Measurements from ENCODE around the gene TJP1.

GRCh38 chr15:29832709-29833108, 10.4 kb upstream of the TJP1 start:
- TF ChIP-seq CTCF (IDR thresholded peaks at IDR 0.05; ENCODE audit: borderline replicate concordance, extremely low read depth, low read length, poor library complexity, severe bottlenecking) (no peak), EZH2 (IDR thresholded peaks at IDR 0.05; ENCODE audit: borderline replicate concordance, low read depth, low read length, severe bottlenecking) (no peak)

All from DND-41 (cell line).